GM12801 (cell line): ENCODE results near the gene SSPN.

ENCODE experiments used
- TF ChIP-seq, protein P1 (sequence below): IDR thresholded peaks from one replicate; pipeline ENCODE4 v1.5.1; 2011; ENCODE audit warnings: control low read depth; ENCODE audit not compliant: insufficient read length; ENCODE audit errors: extremely low read depth

The SSPN gene

GRCh38 chr12:26187014-26187798 is 8.2 kb upstream of the SSPN start:
- TF ChIP-seq, protein P1, sequence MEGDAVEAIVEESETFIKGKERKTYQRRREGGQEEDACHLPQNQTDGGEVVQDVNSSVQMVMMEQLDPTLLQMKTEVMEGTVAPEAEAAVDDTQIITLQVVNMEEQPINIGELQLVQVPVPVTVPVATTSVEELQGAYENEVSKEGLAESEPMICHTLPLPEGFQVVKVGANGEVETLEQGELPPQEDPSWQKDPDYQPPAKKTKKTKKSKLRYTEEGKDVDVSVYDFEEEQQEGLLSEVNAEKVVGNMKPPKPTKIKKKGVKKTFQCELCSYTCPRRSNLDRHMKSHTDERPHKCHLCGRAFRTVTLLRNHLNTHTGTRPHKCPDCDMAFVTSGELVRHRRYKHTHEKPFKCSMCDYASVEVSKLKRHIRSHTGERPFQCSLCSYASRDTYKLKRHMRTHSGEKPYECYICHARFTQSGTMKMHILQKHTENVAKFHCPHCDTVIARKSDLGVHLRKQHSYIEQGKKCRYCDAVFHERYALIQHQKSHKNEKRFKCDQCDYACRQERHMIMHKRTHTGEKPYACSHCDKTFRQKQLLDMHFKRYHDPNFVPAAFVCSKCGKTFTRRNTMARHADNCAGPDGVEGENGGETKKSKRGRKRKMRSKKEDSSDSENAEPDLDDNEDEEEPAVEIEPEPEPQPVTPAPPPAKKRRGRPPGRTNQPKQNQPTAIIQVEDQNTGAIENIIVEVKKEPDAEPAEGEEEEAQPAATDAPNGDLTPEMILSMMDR = no peak

DNA sequence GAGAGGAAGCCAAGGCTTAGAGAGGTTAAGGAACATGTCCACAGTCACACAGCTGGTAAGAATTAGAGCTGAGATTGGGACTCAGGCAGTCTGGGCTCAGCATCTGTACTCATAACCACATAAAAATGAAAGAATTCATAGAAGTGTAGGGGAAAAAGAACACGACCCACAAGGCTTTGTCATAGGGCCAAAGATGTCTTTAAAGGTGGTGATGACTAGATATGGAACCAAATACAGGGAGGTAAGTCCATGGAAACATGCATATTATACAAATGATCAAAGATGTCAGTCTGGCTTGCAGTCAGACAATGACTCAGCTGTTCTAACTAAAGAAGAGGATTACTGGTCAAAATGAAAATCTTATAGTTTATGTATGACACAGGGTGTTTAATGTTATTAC is 7.2 kb upstream of the SSPN start:
- TF ChIP-seq, protein P1 = no peak

DNA sequence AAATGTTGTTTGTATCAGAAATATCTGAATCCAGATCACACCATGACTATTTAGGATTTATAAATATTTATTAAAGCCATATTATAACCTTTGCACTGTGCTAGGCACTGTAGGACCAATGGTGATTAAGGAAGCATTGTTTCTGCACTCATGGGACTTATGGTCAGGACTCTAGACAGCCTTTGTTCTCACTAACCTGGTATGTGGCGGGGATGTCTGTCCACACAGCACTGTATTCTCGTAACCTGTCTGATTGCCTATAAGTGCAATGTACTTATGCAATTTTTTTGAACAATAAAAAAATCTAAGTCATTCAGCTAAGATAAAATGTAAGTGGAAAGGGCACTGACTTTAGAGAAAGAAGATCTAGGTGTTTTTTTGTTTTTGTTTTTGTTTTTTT is 6.7 kb upstream of the SSPN start:
- TF ChIP-seq, protein P1 = no peak

DNA sequence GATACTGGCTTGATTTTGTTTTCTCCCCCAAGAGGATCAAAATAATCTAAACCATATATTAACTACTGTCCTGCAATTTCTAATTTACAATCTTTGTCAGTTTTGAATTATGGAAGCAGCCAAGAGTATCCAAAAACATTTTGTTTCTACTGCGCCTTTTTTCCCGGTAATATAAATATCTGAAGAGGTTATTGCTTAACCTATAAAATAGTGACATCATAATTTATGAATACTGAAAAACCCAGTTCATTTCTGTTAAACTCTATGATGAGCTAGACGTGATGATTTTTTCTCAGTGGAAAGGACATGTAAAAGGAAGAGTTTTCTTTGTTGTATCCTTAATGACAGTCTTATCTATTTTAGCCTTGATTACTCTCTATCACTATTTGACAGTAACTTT is 3.2 kb upstream of the SSPN start:
- TF ChIP-seq, protein P1 = no peak

DNA sequence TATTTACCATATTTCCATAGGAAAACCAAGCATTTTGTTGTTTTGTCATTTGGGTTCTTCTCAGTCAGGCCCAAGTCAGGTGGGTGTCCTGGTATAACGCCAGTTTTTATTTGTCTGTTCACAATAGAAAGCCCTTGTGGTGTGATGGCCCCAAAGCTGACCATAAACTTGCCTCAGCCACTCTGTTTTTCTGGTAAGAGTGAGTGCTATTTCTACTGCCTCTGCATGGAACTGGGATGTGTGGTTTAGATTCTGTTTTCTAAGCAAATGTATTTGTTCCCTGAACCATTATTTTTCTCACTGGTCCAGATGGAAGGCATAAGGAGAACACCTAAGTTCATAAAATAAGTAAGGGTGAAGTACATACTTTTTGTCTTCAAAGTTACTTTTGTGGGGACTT is 1.8 kb upstream of the SSPN start:
- TF ChIP-seq, protein P1 = no peak

DNA sequence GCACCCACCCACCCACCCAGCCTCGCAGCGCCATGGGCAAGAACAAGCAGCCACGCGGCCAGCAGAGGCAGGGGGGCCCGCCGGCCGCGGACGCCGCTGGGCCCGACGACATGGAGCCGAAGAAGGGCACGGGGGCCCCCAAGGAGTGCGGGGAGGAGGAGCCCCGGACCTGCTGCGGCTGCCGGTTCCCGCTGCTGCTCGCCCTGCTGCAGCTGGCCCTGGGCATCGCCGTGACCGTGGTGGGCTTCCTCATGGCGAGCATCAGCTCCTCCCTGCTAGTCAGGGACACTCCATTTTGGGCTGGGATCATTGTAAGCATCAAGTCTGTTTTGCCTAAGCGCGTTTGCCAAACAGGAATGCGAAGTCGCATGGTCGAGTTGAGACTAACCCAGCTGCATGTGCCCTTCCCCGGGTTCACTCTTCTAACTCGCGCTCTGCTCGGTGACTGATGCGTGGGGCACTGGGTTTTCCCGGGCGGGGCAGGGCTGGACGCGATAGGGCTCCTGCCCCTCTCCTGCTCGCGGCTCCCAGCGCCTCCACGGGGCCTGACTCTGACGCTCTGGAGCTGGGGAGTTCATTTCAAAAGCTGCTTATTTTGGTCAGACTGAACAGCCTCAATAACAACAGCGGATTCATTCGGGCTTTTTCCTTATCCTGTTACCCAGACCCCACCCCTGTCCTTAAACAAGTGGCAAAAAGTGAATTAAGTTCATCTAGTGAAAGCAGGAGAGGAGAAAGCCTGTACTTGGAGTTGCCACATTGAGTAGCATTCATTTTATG is 458 bp downstream of the SSPN start:
- TF ChIP-seq, protein P1 = no peak

DNA sequence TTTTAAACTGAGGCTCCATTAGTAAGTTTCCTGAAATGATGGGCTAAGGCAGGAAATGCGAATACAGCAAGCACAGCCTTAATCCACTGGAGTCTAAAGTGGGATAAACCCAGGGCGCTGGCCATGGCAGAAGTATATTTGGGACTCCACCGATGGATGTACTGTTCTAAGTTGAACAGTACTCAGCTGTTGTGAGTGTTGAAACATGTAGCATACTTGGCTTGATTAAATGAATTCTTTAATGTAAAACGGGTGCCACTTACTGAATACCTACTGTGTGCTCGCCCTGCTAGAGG is 996 bp downstream of the SSPN start:
- TF ChIP-seq, protein P1 = no peak
